ENCODE results near the gene SLC25A15. TPM values are rescaled to one million over a fixed set of nuclear protein-coding genes. Genes with fewer than 3 reads are reported as not detected.
"Not testable (repeated sequence)": the region's sequence is repeated elsewhere in the genome, so short reads cannot be mapped to it uniquely, and the experiment has no call there.

The SLC25A15 gene
- total and polyA plus RNA-seq, 5 experiments from 2014 or later = 5.3 to 13.1 (median 11.4) TPM

DNA sequence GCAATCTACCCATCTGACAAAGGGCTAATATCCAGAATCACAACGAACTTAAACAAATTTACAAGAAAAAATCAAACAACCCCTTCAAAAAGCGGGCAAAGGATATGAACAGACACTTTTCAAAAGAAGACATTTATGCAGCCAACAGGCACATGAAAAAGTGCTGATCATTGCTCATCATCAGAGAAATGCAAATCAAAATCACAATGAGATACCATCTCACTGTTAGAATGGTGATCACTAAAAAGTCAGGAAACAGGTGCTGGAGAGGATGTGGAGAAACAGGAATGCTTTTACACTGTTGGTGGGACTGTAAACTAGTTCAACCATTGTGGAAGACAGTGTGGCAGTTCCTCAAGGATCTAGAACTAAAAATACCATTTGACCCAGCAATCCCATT is 51.5 kb downstream of the SLC25A15 start:
- H3K4me3 Mint-ChIP-seq, POLR2A ChIA-PET, H3K4me1 Mint-ChIP-seq, H3K27ac Mint-ChIP-seq, ATAC-seq, DNase-seq, H3K27me3 Mint-ChIP-seq: not testable (repeated sequence)
- H3K9me3 Mint-ChIP-seq = peaks cover 0 to 16% (median 1%) of the 10 kb centered on the region in 9 donors
- peaks cover 5 to 61% (median 53%) of the 10 kb centered on the region in 3 donors for H3K36me3 Mint-ChIP-seq

Small RNA genes within 50 kb of the gene (microRNA-seq; reads per million reads assigned to microRNA genes)
- not detected for gene MIR621 (ENCODE audit: borderline microRNAs expressed)

Other genes starting within 250 kb of the SLC25A15 start
- gene FOXO1, start 123.0 kb upstream of the SLC25A15 start, total RNA-seq = 100 to 1,000 TPM; 101 to 103 TPM
- 100 to 1,000 TPM in 1 of 3 donors, 10 to 100 TPM in 2; 59.1 to 137 (median 86.5) TPM for gene FOXO1, start 123.0 kb upstream of the SLC25A15 start, polyA plus RNA-seq
- gene MRPS31, start 18.4 kb upstream of the SLC25A15 start, total RNA-seq = 10 to 100 TPM; 40.0 to 41.2 TPM
- gene MRPS31, start 18.4 kb upstream of the SLC25A15 start, polyA plus RNA-seq = 10 to 100 TPM; 48.8 to 60.2 (median 57.8) TPM
- gene ELF1, start 229.7 kb downstream of the SLC25A15 start, total RNA-seq = 100 to 1,000 TPM; 184 to 200 TPM
- 100 to 1,000 TPM; 127 to 155 (median 130) TPM for gene ELF1, start 229.7 kb downstream of the SLC25A15 start, polyA plus RNA-seq